Measurements from ENCODE around the gene DPM1.

DNA sequence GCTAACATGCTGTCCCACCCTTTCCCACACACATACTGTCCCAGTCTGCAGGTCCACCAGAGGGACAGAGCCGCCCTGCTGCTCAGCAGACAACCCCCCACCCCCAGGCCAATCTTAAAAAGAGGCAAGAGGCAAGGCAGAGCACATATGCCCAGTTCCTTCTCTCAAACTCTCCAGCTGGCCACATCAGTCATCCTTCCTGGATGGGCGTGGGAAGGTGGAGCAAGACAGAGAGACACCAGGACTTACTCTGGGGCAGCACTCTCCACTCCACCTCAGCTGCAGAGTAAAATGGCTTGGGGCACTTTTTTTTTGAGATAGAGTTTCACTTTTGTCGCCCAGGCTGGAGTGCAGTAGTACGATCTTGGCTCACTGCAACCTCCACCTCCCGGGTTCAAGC lies 11.1 kb upstream of the DPM1 start:
- TF ChIP-seq, protein P1, sequence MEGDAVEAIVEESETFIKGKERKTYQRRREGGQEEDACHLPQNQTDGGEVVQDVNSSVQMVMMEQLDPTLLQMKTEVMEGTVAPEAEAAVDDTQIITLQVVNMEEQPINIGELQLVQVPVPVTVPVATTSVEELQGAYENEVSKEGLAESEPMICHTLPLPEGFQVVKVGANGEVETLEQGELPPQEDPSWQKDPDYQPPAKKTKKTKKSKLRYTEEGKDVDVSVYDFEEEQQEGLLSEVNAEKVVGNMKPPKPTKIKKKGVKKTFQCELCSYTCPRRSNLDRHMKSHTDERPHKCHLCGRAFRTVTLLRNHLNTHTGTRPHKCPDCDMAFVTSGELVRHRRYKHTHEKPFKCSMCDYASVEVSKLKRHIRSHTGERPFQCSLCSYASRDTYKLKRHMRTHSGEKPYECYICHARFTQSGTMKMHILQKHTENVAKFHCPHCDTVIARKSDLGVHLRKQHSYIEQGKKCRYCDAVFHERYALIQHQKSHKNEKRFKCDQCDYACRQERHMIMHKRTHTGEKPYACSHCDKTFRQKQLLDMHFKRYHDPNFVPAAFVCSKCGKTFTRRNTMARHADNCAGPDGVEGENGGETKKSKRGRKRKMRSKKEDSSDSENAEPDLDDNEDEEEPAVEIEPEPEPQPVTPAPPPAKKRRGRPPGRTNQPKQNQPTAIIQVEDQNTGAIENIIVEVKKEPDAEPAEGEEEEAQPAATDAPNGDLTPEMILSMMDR (IDR thresholded peaks at IDR 0.05; ENCODE audit: low read length) = no peak
- TF ChIP-seq EZH2 (IDR thresholded peaks at IDR 0.05; ENCODE audit: borderline replicate concordance, low read length) = no peak
